Activated CD4-positive, alpha-beta memory T cell treated with anti-CD3 and anti-CD28 coated beads for 36 hours (primary cell): ENCODE results near the gene COG8. TPM values are rescaled to one million over a fixed set of nuclear protein-coding genes. Genes with fewer than 3 reads are reported as not detected.

Experiments
- CTCF ChIA-PET: fragments of 350-600 bp; sonication (Branson Sonifier 250); formaldehyde crosslinking; loops from one replicate; lab custom pipeline; 2021; ENCODE audit warnings: antibody characterized with exemption, inconsistent platforms; lab: Charles Lee
- POLR2A ChIA-PET: fragments of 350-600 bp; sonication (Branson Sonifier 250); formaldehyde crosslinking; loops from one replicate; lab custom pipeline; 2021; ENCODE audit warnings: antibody characterized with exemption; lab: Charles Lee
- DNase-seq: peaks from one replicate; pipeline ENCODE4 v3.0.0-alpha.2; 2020
- H3K27ac Mint-ChIP-seq: one replicate; pipeline ENCODE4 v1.8.0; 2021; ENCODE audit warnings: mixed read lengths
- H3K27me3 Mint-ChIP-seq: one replicate; pipeline ENCODE4 v1.8.0; 2021; ENCODE audit warnings: mixed read lengths
- H3K36me3 Mint-ChIP-seq: one replicate; pipeline ENCODE4 v1.8.0; 2021; ENCODE audit warnings: mixed read lengths
- H3K4me1 Mint-ChIP-seq: one replicate; pipeline ENCODE4 v1.8.0; 2021; ENCODE audit warnings: low read depth, mixed read lengths
- H3K4me3 Mint-ChIP-seq: one replicate; pipeline ENCODE4 v1.8.0; 2021; ENCODE audit warnings: mild to moderate bottlenecking, mixed read lengths
- H3K9me3 Mint-ChIP-seq: one replicate; pipeline ENCODE4 v1.8.0; 2021; ENCODE audit warnings: mixed read lengths
- intact Hi-C: fragments of 100-400 bp; cut with micrococcal nuclease; formaldehyde crosslinking; loops from one replicate; pipeline ENCODE4 v1.15.1; 2023
- total RNA-seq, 2 experiments: library from RNA; stranded (reverse); gene quantifications; one replicate each; pipeline ENCODE4 v1.2.3, GENCODE V29; 2021

COG8 gene
- total RNA-seq = 10 to 100 TPM; 25.4 to 27.9 TPM

DNA sequence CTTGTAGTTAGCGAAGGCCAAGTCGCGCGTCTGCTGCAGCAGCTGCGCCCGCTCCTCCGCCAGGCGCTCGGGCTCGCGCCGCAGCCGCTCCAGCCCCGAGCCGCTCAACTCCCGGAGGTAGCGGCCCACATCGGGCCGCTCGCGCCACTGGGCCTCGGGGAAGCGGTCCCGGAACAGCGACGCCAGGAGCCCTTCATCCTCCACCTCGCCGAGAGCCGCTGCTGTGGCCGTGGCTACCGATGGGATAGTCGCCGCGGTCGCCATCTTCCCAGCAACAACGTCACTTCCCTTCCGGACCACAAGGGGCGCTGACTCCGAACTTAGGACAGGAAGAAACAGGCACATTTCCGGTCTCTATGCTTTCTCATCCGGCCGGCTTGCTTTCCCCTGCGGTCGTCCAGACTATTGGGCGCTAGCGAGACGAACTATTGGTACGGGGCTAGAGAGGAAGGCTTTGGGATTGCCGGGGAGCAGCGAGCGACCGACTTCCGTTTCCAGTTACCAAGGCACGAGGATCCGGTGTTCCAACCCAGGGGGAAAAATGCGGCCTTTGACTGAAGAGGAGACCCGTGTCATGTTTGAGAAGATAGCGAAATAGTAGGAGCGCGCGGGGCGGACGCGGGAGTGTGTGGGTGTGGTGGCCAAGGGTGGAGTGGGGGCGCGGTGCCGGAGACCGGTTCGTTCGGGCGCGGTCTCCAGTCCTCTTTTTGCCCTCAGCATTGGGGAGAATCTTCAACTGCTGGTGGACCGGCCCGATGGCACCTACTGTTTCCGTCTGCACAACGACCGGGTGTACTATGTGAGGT, at the start of gene COG8, which contains the start of gene NIP7:
COG8 (minus strand) TSS at position 276 of the 806 bp plus-strand sequence; CDS start at position 264, 12 bp downstream.
NIP7 (plus strand) TSS at position 484 of the 806 bp plus-strand sequence; CDS start at position 542, 58 bp downstream.
- ChIA-PET POLR2A (interaction anchor here (0.6 to 2.1 kb wide), 5 partner anchors 9 to 227 kb away, joined by 3 to 13 read pairs (median 8); partner anchors contain the start of gene PDF), CTCF (interaction anchor here (0.7 to 1.6 kb wide), 6 partner anchors 8 to 415 kb away, joined by 3 to 10 read pairs (median 4); partner anchors contain the start of genes NOB1, PDF and TERF2)
- Mint-ChIP-seq H3K4me3 (peak within 1 kb of the TSS; percentile 96), H3K4me1 (peaks cover 38% of the 10 kb centered on the region), H3K36me3 (peaks cover 37% of the 10 kb centered on the region), H3K27me3 (no peaks in the 10 kb centered on the region), H3K9me3 (no peaks in the 10 kb centered on the region), H3K27ac (peak within 1 kb of the TSS; percentile 95)
- DNase-seq = peak; percentile 96
- intact Hi-C loops = loop anchor here (1.0 to 10.0 kb wide), 5 partner anchors 9 to 1675 kb away; partner anchors contain the start of genes ACD, C16orf86, ENKD1 and NFAT5

DNA sequence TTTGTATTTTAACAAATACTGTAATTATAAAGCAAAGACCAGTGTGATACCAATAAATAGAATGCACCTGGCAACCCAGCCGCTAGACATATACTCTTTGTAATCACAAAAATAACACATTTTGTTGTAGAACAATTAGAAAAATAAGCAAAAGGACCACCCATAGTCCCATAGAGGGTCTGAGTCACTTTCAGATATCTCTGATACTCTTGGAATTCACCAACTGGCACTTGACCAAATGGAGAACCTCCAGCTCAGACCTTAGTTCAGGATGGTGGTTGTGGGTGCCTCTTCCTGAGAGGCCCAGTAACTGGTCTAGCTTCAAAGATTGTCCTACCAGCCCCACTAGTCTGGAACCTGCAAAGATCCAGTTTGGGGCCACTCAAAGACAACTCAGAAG, 47.2 kb upstream of the COG8 start:
- no peaks in the 10 kb centered on the region for H3K27me3 Mint-ChIP-seq
- H3K36me3 Mint-ChIP-seq = peaks cover 20% of the 10 kb centered on the region
- peak overlapping the region; percentile 93 for H3K4me3 Mint-ChIP-seq
- H3K4me1 Mint-ChIP-seq = peaks cover 28% of the 10 kb centered on the region
- ChIA-PET POLR2A (interaction anchor here (0.6 to 1.0 kb wide), 5 partner anchors 9 to 56 kb away, joined by 3 read pairs; partner anchors contain the start of gene PDF), CTCF (interaction anchor here (2.4 kb wide), 1 partner anchor 10 kb away, joined by 16 read pairs; no protein-coding TSS in a partner anchor)
- intact Hi-C loops = loop anchor here (1.0 kb wide), 1 partner anchor 38 kb away; the partner anchor contains the start of gene CYB5B
- DNase-seq = no peak
- no peaks in the 10 kb centered on the region for H3K9me3 Mint-ChIP-seq
- no peak overlapping the region for H3K27ac Mint-ChIP-seq

DNA sequence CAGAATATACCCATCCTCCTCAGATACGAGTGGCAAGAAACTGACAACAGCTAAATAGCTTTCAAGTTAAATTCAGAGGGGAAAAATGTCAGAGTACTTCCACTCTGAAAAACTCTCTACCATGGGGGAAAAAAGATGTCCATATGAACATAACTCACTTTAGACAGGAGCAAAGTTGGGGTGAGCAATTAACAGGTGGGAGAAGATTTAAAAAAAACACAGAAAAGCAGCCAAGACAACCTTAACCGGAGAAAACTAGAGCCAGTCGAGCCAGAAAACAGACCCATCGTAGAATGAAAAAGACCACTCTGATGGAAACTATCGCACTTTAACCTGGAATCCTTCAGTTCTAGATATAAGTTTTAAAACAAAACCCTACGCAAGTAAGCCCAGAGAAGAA, 45.6 kb upstream of the COG8 start:
- Mint-ChIP-seq H3K27me3 (no peaks in the 10 kb centered on the region), H3K4me3 (peak overlapping the region; percentile 93), H3K4me1 (peaks cover 32% of the 10 kb centered on the region), H3K36me3 (peaks cover 26% of the 10 kb centered on the region), H3K27ac (peak overlapping the region; percentile 92), H3K9me3 (no peaks in the 10 kb centered on the region)
- intact Hi-C loops = loop anchor here (1.0 kb wide), 2 partner anchors 46 to 179 kb away; partner anchors contain the start of genes COG8 and NIP7
- ChIA-PET POLR2A (interaction anchor here (2.1 to 3.1 kb wide), 2 partner anchors 45 to 369 kb away, joined by 8 to 10 read pairs; partner anchors contain the start of genes COG8, NIP7 and NOB1), CTCF (interaction anchor here (1.0 to 3.1 kb wide), 2 partner anchors 11 to 45 kb away, joined by 5 to 17 read pairs; no protein-coding TSS in a partner anchor)
- no peak for DNase-seq

- H3K4me1 Mint-ChIP-seq = peaks cover 53% of the 10 kb centered on the region
- intact Hi-C loops = no loop called here
- POLR2A ChIA-PET = interaction anchor here (3.1 kb wide), 1 partner anchor 372 kb away, joined by 10 read pairs; the partner anchor contains the start of gene NOB1
- H3K27ac Mint-ChIP-seq = peak overlapping the region; percentile 65
- H3K4me3 Mint-ChIP-seq = no peak overlapping the region
- CTCF ChIA-PET = interaction anchor here (2.0 kb wide), 1 partner anchor 14 kb away, joined by 6 read pairs; no protein-coding TSS in a partner anchor
- DNase-seq = no peak
- H3K27me3 Mint-ChIP-seq = no peaks in the 10 kb centered on the region
- no peaks in the 10 kb centered on the region for H3K9me3 Mint-ChIP-seq
- peaks cover 43% of the 10 kb centered on the region for H3K36me3 Mint-ChIP-seq
Observed at GRCh38 chr16:69382421-69382820, 43.1 kb upstream of the COG8 start.

DNA sequence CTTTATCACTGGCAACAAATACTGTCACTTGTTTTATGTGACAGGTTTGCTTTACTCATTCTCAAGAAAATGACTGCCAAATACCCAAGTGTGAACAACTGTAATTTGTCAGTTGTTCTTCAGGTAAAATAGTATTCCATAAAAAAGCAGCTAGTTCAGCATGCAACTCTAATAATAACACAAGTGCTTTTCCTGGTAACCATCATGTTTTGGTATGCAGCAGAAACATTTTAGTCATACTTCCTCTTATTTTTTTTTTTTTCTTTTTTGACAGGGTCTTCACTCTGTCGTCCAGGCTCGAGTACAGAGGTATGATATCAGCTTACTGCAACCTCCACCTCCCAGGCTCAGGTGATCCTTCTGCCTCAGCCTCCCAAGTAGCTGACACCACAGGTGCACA, 41.9 kb upstream of the COG8 start:
- ChIA-PET CTCF (interaction anchor here (2.0 kb wide), 1 partner anchor 15 kb away, joined by 6 read pairs; no protein-coding TSS in a partner anchor), POLR2A (interaction anchor here (0.7 to 0.8 kb wide), 2 partner anchors 15 to 260 kb away, joined by 3 read pairs; no protein-coding TSS in a partner anchor)
- Mint-ChIP-seq H3K4me1 (peaks cover 53% of the 10 kb centered on the region), H3K36me3 (peaks cover 46% of the 10 kb centered on the region), H3K9me3 (no peaks in the 10 kb centered on the region), H3K27ac (peak overlapping the region; percentile 38), H3K4me3 (no peak overlapping the region), H3K27me3 (no peaks in the 10 kb centered on the region)
- no peak for DNase-seq
- intact Hi-C loops = loop anchor here (2.0 kb wide), 1 partner anchor 14 kb away; no protein-coding TSS in a partner anchor

DNA sequence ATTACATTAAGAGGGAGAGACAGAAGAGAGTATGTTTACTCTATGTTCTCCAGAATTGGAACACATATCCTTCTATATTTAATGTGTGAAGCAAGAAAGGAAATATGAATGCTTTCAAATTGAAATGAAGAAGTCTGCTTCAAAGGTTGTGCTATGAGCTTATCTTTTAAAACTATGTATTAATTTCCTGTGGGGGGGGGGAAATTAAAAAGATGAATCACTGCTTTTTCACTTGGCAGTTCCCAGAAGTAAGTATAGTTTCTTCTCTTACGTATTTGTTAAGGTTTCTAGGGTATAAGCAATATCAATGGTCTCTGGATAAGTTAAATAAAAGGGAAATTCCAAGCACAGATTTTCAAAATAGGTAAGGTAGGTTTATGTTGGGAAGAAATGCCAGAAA, 39.4 kb upstream of the COG8 start:
- peaks cover 42% of the 10 kb centered on the region for H3K36me3 Mint-ChIP-seq
- peak overlapping the region; percentile 71 for H3K27ac Mint-ChIP-seq
- POLR2A ChIA-PET = no interaction called here
- H3K9me3 Mint-ChIP-seq = no peaks in the 10 kb centered on the region
- DNase-seq = no peak
- no peak overlapping the region for H3K4me3 Mint-ChIP-seq
- CTCF ChIA-PET = interaction anchor here (0.6 to 2.2 kb wide), 4 partner anchors 17 to 376 kb away, joined by 3 to 14 read pairs (median 5); partner anchors contain the start of gene NOB1
- H3K4me1 Mint-ChIP-seq = peaks cover 40% of the 10 kb centered on the region
- H3K27me3 Mint-ChIP-seq = no peaks in the 10 kb centered on the region
- intact Hi-C loops = no loop called here

DNA sequence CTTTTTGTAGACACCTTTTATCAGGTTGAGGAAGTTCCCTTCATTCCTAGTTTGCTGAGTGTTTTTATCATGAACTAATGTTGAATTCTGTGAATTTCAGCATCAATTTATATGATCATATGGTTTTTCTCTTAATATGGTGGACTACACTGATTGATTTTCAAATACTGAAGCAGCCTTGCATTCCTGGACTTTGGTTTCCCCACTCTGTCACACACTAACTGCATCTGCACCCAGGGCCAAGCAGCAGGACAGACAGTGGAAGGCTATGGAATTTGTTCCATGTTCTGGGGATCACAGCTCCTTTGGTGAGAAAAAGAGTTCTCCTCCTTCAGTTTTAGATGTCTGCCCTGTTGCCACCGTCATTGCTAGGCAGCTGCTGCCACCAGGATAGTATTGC, 38.7 kb upstream of the COG8 start:
- Mint-ChIP-seq H3K36me3 (peaks cover 38% of the 10 kb centered on the region), H3K27ac (peak overlapping the region; percentile 65), H3K4me3 (no peak overlapping the region), H3K4me1 (peaks cover 37% of the 10 kb centered on the region), H3K9me3 (no peaks in the 10 kb centered on the region), H3K27me3 (no peaks in the 10 kb centered on the region)
- intact Hi-C loops = no loop called here
- DNase-seq = no peak
- POLR2A ChIA-PET = no interaction called here
- CTCF ChIA-PET = interaction anchor here (0.6 to 2.2 kb wide), 3 partner anchors 18 to 603 kb away, joined by 3 to 14 read pairs (median 5); no protein-coding TSS in a partner anchor

- Mint-ChIP-seq H3K36me3 (peaks cover 35% of the 10 kb centered on the region), H3K27me3 (no peaks in the 10 kb centered on the region), H3K9me3 (no peaks in the 10 kb centered on the region), H3K4me3 (no peak overlapping the region), H3K27ac (no peak overlapping the region), H3K4me1 (peaks cover 28% of the 10 kb centered on the region)
- no peak for DNase-seq
- ChIA-PET POLR2A (interaction anchor here (0.8 kb wide), 1 partner anchor 10 kb away, joined by 3 read pairs; the partner anchor contains the start of gene TERF2), CTCF (interaction anchor here (0.7 kb wide), 1 partner anchor 20 kb away, joined by 3 read pairs; no protein-coding TSS in a partner anchor)
- intact Hi-C loops = no loop called here
Observed at GRCh38 chr16:69376393-69377059, 37.2 kb upstream of the COG8 start.

DNA sequence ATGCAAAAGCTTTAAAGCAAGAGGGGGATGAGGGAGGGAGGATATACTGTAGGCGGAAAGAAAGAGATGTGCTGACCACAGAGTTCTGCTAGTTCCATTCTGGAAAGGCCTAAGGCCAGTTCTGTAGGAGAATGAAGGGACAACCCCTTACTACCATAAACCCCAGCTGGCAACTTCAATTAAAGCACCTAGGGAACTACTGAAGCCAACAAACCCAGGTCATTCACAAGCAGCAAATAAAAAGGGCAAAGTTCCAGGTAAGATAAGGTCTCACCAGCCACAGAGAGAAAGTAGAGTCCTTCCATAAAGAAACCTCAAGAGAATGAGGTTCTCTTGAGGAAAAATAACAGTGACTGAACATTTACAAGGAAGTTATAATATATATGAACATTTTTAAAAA, 33.7 kb upstream of the COG8 start:
- no peak overlapping the region for H3K4me3 Mint-ChIP-seq
- H3K9me3 Mint-ChIP-seq = no peaks in the 10 kb centered on the region
- H3K4me1 Mint-ChIP-seq = peaks cover 6% of the 10 kb centered on the region
- POLR2A ChIA-PET = interaction anchor here (0.6 kb wide), 1 partner anchor 33 kb away, joined by 3 read pairs; no protein-coding TSS in a partner anchor
- no peak overlapping the region for H3K27ac Mint-ChIP-seq
- H3K36me3 Mint-ChIP-seq = peaks cover 39% of the 10 kb centered on the region
- no peaks in the 10 kb centered on the region for H3K27me3 Mint-ChIP-seq
- intact Hi-C loops = no loop called here
- CTCF ChIA-PET = no interaction called here
- DNase-seq = no peak

- POLR2A ChIA-PET = no interaction called here
- intact Hi-C loops = no loop called here
Observed at GRCh38 chr16:69371564-69371963, 32.2 kb upstream of the COG8 start.

GRCh38 chr16:69368866-69369265, 29.5 kb upstream of the COG8 start:
- Mint-ChIP-seq H3K4me1 (peaks cover 21% of the 10 kb centered on the region), H3K27me3 (no peaks in the 10 kb centered on the region), H3K4me3 (no peak overlapping the region), H3K9me3 (no peaks in the 10 kb centered on the region), H3K36me3 (peaks cover 59% of the 10 kb centered on the region), H3K27ac (no peak overlapping the region)
- no peak for DNase-seq
- POLR2A ChIA-PET = no interaction called here
- CTCF ChIA-PET = no interaction called here
- intact Hi-C loops = no loop called here

More at GRCh38 chr16:69371564-69371963, 32.2 kb upstream of the COG8 start:
- no peaks in the 10 kb centered on the region for H3K9me3 Mint-ChIP-seq
- no peak for DNase-seq
- H3K36me3 Mint-ChIP-seq = peaks cover 45% of the 10 kb centered on the region
- H3K4me1 Mint-ChIP-seq = peaks cover 12% of the 10 kb centered on the region
- no peak overlapping the region for H3K27ac Mint-ChIP-seq
- no peak overlapping the region for H3K4me3 Mint-ChIP-seq
- CTCF ChIA-PET = no interaction called here
- no peaks in the 10 kb centered on the region for H3K27me3 Mint-ChIP-seq
